Spleen (tissue), 11 donors: Measurements from ENCODE around the gene GSN. TPM values are rescaled to one million over a fixed set of nuclear protein-coding genes. Genes with fewer than 3 reads are reported as not detected.

Source experiments
- DNase-seq: peaks from one replicate; pipeline ENCODE4 v3.0.0-alpha.2; 2020
- H3K27ac ChIP-seq, 8 donors: fragments of 200-600 bp; sonication (generic) in 7 of 8; 1 replicate in 4 of 8; 2 replicates in 4 of 8; pipeline versions ENCODE4 v1.5.0 to v1.8.0; 2016 to 2021; ENCODE audit warnings: inconsistent platforms in 4 of 8, mild to moderate bottlenecking in 4 of 8, moderate library complexity in 1 of 8
- H3K27me3 ChIP-seq, 7 donors: fragments of 200-600 bp; sonication (generic) in 6 of 7; replicated peaks in 1 of 7; 1 replicate in 4 of 7; 2 replicates in 3 of 7; pipeline versions ENCODE4 v1.5.0 to v1.8.0; 2016 to 2021; ENCODE audit warnings: inconsistent platforms in 3 of 7, mild to moderate bottlenecking in 1 of 7
- H3K36me3 ChIP-seq, 6 donors: fragments of 200-600 bp; sonication (generic) in 5 of 6; 1 replicate in 4 of 6; 2 replicates in 2 of 6; pipeline versions ENCODE4 v1.5.0 to v1.8.0; 2016 to 2021; ENCODE audit warnings: inconsistent platforms in 2 of 6
- H3K4me1 ChIP-seq, 6 donors: fragments of 200-600 bp; sonication (generic) in 5 of 6; 1 replicate in 3 of 6; 2 replicates in 3 of 6; pipeline versions ENCODE4 v1.5.0 to v1.8.0; 2016 to 2021; ENCODE audit warnings: inconsistent platforms in 3 of 6
- H3K4me3 ChIP-seq, 8 donors: fragments of 200-600 bp; sonication (generic) in 7 of 8; 1 replicate in 4 of 8; 2 replicates in 4 of 8; pipeline versions ENCODE4 v1.5.0 to v1.8.0; 2016 to 2021; ENCODE audit warnings: inconsistent platforms in 4 of 8, mild to moderate bottlenecking in 4 of 8, moderate library complexity in 2 of 8
- H3K9me3 ChIP-seq, 8 donors: fragments of 200-600 bp; sonication (generic) in 7 of 8; 1 replicate in 4 of 8; 2 replicates in 4 of 8; pipeline versions ENCODE4 v1.5.0 to v1.8.0; 2016 to 2021; ENCODE audit warnings: inconsistent platforms in 4 of 8
- CTCF ChIP-seq, 11 experiments: fragments of 200-600 bp in 7 of 11; fragments of 450-650 bp in 4 of 11; sonication (generic) in 4 of 11; IDR thresholded peaks in 8 of 11; conservative IDR thresholded peaks in 3 of 11; 1 replicate in 7 of 11; 2 replicates in 4 of 11; pipeline versions ENCODE4 v1.4.0 to v1.8.0; 2016 to 2021; ENCODE audit warnings: antibody characterized with exemption in 11 of 11, inconsistent platforms in 4 of 11, mild to moderate bottlenecking in 1 of 11
- POLR2A ChIP-seq, 3 donors: fragments of 450-650 bp; IDR thresholded peaks; one replicate each; pipeline ENCODE4 v1.5.1; 2017; ENCODE audit warnings: antibody characterized with exemption in 3 of 3, mild to moderate bottlenecking in 1 of 3
- POLR2AphosphoS5 ChIP-seq, 3 donors: sonication (generic); formaldehyde crosslinking; IDR thresholded peaks; one replicate each; pipeline ENCODE4 v1.5.1; 2017; ENCODE audit warnings: antibody characterized with exemption in 3 of 3
- WGBS, 5 donors: extraction: QIAGEN DNeasy Blood & Tissue Kit in 3 of 5; methylation state at CpG; one replicate each; pipeline versions ENCODE4 v1.1.5 to v1.1.7; 2013 to 2018; 5-methylcytosine and 5-hydroxymethylcytosine counted together
- intact Hi-C: fragments of 100-400 bp; cut with DNase I; formaldehyde crosslinking; loops from one replicate; pipeline ENCODE4 v1.15.0; 2023; ENCODE audit warnings: low total_unique reads
- polyA plus RNA-seq, 3 donors: library from polyadenylated mRNA; stranded (reverse); fragments of 200-250 nt; gene quantifications; one replicate each; pipeline ENCODE4 v1.2.1, GENCODE V29; 2013
- total RNA-seq, 7 donors: library from RNA; depleted of rRNA in 3 of 7; stranded (reverse); fragments of >200 nt in 3 of 7; fragmentation: NEBNext Ultra II Directional in 4 of 7; extraction: Animal tissue kit (Norgen Biotek cat#: 25700) in 4 of 7; gene quantifications; one replicate each; pipeline versions ENCODE4 v1.1.0 to v1.2.1, GENCODE V29; 2016 to 2021
- donor health status: healthy with polysubstance abuse.
- donor health status: DM: no; HTN: no; CAD: no; lungs with moderate emphysema.
- donor health status: DM: no; HTN: no; CAD: no.
- donor health status: Bipolar disorder and iron deficiency.
- donor health status: healthy.
- donor health status: DM: no; HTN: no; CAD: no.
- donor health status: DM: yes; HTN: yes; CAD: no.

GSN gene
- total and polyA plus RNA-seq, 10 donors = 115 to 432 (median 227) TPM

- Histone ChIP-seq H3K36me3 (peaks cover 0 to 82% (median 46%) of the 10 kb centered on the region in 6 donors), H3K27me3 (peaks cover 0 to 4% (median 0%) of the 10 kb centered on the region in 7 donors), H3K27ac (no peak overlapping the region), H3K4me1 (peaks cover 6 to 19% (median 13%) of the 10 kb centered on the region in 6 donors), H3K4me3 (no peak overlapping the region), H3K9me3 (no peaks in the 10 kb centered on the region)
- DNase-seq = peak; percentile 15
- WGBS, 5 donors = 92 to 100% (median 100%) methylated on average over 1 of the region's 1 CpG
- intact Hi-C loops = no loop called here
- TF ChIP-seq CTCF (IDR thresholded peaks at IDR 0.05 in 8 of 11, conservative IDR thresholded peaks at IDR 0.05 in 3 of 11) = no peak
- TF ChIP-seq POLR2AphosphoS5 (IDR thresholded peaks at IDR 0.05) = no peak
Measured at GRCh38 chr9:121304707-121305106, 36.7 kb downstream of the GSN start.

DNA sequence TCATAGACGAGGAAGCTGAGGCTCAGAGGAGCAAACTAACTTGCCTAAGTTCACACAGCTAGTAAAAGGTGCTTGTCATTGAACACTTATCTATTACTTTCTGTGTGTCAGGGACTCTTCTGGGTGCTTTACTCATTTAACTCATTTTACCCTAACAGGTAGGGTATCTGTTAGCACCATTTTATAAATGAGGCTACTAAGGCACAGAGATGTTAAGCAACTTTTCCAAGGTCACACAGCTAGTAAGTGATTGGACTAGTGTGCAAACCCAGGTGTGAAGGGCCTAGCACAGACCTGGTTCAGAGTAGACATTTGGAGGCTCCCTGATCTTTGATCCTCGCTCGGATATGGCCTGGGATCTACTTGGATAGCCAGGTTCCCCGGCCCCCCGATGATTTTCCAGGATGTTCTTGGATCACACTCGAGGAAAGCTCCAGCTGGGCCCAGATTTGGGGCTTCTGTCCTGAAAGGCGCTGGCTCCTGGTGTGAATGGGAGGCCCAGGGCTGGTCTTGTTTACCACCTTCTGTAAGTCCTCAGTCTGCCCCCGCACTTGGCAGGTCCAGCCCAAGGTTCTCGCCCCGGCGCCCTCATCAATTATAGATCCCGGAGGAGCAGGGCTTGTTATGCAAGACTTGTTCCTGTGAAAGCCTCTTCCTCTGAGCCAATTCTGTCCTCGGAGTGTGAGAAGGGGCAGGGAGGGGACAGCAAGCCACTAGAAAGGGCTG, 37.5 kb downstream of the GSN start:
- Histone ChIP-seq H3K27ac (no peak overlapping the region), H3K4me1 (peaks cover under 1 to 12% (median 5%) of the 10 kb centered on the region in 6 donors)

GRCh38 chr9:121307976-121308375, 40.0 kb downstream of the GSN start:
- H3K27ac ChIP-seq = no peak overlapping the region
- WGBS, 5 donors = 79 to 92% (median 86%) methylated on average over 2 of the region's 2 CpGs
- H3K36me3 ChIP-seq = peaks cover 0 to 100% (median 63%) of the 10 kb centered on the region in 6 donors
- intact Hi-C loops = no loop called here
- H3K4me1 ChIP-seq = no peaks in the 10 kb centered on the region
- peak; percentile 22 for DNase-seq
- no peak overlapping the region for H3K4me3 ChIP-seq
- no peaks in the 10 kb centered on the region for H3K27me3 ChIP-seq
- no peak for TF ChIP-seq POLR2AphosphoS5 (IDR thresholded peaks at IDR 0.05)
- no peaks in the 10 kb centered on the region for H3K9me3 ChIP-seq

More for the DNA sequence above, 37.5 kb downstream of the GSN start:
- peaks cover 0 to 89% (median 46%) of the 10 kb centered on the region in 6 donors for H3K36me3 ChIP-seq
- no peak for TF ChIP-seq CTCF (IDR thresholded peaks at IDR 0.05 in 8 of 11, conservative IDR thresholded peaks at IDR 0.05 in 3 of 11)
- TF ChIP-seq POLR2A (IDR thresholded peaks at IDR 0.05) = no peak
- TF ChIP-seq POLR2AphosphoS5 (IDR thresholded peaks at IDR 0.05) = no peak
- no peak overlapping the region for H3K4me3 ChIP-seq
- no peaks in the 10 kb centered on the region for H3K9me3 ChIP-seq
- no peaks in the 10 kb centered on the region for H3K27me3 ChIP-seq
- 75 to 86% (median 80%) methylated on average over 13 of the region's 13 CpGs for WGBS, 5 donors
- intact Hi-C loops = no loop called here
- peak; percentile 56 for DNase-seq

DNA sequence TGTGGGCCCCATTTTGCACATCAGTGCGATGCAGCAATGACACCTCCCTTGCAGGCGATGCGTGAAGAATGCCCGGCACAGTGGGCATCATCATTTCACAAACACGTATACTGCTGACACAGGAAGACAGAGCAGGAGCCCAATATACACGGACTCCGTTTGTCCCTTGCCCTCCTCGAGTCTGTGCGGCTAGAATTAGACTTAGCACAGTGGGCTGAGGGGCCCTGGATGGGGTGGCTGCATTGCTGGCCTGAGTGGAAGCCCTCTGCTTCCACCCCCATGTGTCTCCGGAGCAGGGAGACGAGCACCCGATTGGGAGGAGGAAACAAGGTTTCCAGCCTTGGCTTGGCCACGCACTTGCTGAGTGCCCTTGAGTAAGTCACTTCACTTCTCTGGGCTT, 40.8 kb downstream of the GSN start:
- H3K27ac ChIP-seq = no peak overlapping the region
- WGBS, 5 donors = 89 to 96% (median 91%) methylated on average over 8 to 13 of the region's 13 CpGs
- peaks cover 0 to 100% (median 63%) of the 10 kb centered on the region in 6 donors for H3K36me3 ChIP-seq
- no peaks in the 10 kb centered on the region for H3K4me1 ChIP-seq
- H3K4me3 ChIP-seq = no peak overlapping the region
- TF ChIP-seq POLR2AphosphoS5 (IDR thresholded peaks at IDR 0.05) = peak in 1 of 3 donors; percentile 21
- TF ChIP-seq CTCF (IDR thresholded peaks at IDR 0.05 in 8 of 11, conservative IDR thresholded peaks at IDR 0.05 in 3 of 11) = no peak
- no peaks in the 10 kb centered on the region for H3K9me3 ChIP-seq
- peak; percentile 39 for DNase-seq
- intact Hi-C loops = no loop called here
- no peaks in the 10 kb centered on the region for H3K27me3 ChIP-seq
